NCI-H187 treated with DMSO at 0.1 percent for 48 hours (cell line): Measurements from ENCODE around the gene HDAC5.
A peak's percentile ranks its signal among the peaks of the same experiment; 100 is the strongest.

ENCODE experiments used
- DNase-seq: peaks from one replicate; lab custom pipeline; 2025; lab: John Stamatoyannopoulos, UW

The HDAC5 gene

GRCh38 chr17:44086364-44087311 lies 36.8 kb downstream of the HDAC5 start:
- no peak for DNase-seq

- DNase-seq, result no peak
Observed at GRCh38 chr17:44085908-44086307, 37.5 kb downstream of the HDAC5 start.

GRCh38 chr17:44084921-44085320 lies 38.5 kb downstream of the HDAC5 start:
- no peak for DNase-seq

- no peak for DNase-seq
Observed at GRCh38 chr17:44084131-44084538, 39.3 kb downstream of the HDAC5 start.

GRCh38 chr17:44083250-44083849 lies 40.1 kb downstream of the HDAC5 start:
- DNase-seq, result no peak

- no peak for DNase-seq
Observed at GRCh38 chr17:44082256-44082927, 41.0 kb downstream of the HDAC5 start.

GRCh38 chr17:44081681-44082080 lies 41.8 kb downstream of the HDAC5 start:
- no peak for DNase-seq

GRCh38 chr17:44079877-44080821 lies 43.3 kb downstream of the HDAC5 start:
- DNase-seq, result no peak

- no peak for DNase-seq
Observed at GRCh38 chr17:44078412-44078811, 45.0 kb downstream of the HDAC5 start.

GRCh38 chr17:44077595-44077909 lies 45.9 kb downstream of the HDAC5 start:
- DNase-seq, result no peak

- no peak for DNase-seq
Observed at GRCh38 chr17:44076716-44077594, 46.5 kb downstream of the HDAC5 start.

- DNase-seq, result no peak
Observed at GRCh38 chr17:44075598-44076293, 47.7 kb downstream of the HDAC5 start.

- no peak for DNase-seq
Observed at GRCh38 chr17:44074911-44075285, 48.5 kb downstream of the HDAC5 start.

GRCh38 chr17:44074231-44074910 lies 49.1 kb downstream of the HDAC5 start:
- DNase-seq, result no peak

GRCh38 chr17:44071772-44072171 lies 51.7 kb downstream of the HDAC5 start:
- DNase-seq, result no peak

GRCh38 chr17:44071198-44071520 lies 52.3 kb downstream of the HDAC5 start:
- DNase-seq, result no peak

- peak; percentile 57 for DNase-seq
Observed at GRCh38 chr17:44070455-44071197, 52.8 kb downstream of the HDAC5 start, which contains the start of gene G6PC3. TSS of gene G6PC3 (plus strand) at chr17:44070735. CDS start at chr17:44070966, 231 bp downstream.

GRCh38 chr17:44069974-44070454 lies 53.4 kb downstream of the HDAC5 start:
- no peak for DNase-seq

- no peak for DNase-seq
Observed at GRCh38 chr17:44067545-44067940, 55.9 kb downstream of the HDAC5 start.
